WTC11 (cell line): ENCODE data around the gene SPEF1. TPM values are rescaled to one million over a fixed set of nuclear protein-coding genes. Genes with fewer than 3 reads are reported as not detected.

Source experiments
- ATAC-seq: fragments of 200-7000 bp; cut with Tn5 transposase; 2 replicates; pipeline ENCODE4 v1.10.0; 2021; ENCODE audit warnings: mild to moderate bottlenecking, moderate library complexity
- CTCF ChIA-PET: fragments of 300-600 bp; sonication (Branson Sonifier 250); formaldehyde crosslinking; loops from one replicate; lab custom pipeline; 2021; ENCODE audit warnings: antibody characterized with exemption; lab: Charles Lee
- POLR2A ChIA-PET: fragments of 350-600 bp; sonication (Branson Sonifier 250); formaldehyde crosslinking; loops from one replicate; lab custom pipeline; 2021; ENCODE audit warnings: antibody characterized with exemption; lab: Charles Lee
- DNase-seq: peaks from one replicate; pipeline ENCODE4 v3.0.0; 2021; ENCODE audit warnings: low spot score
- H3K27ac Mint-ChIP-seq: 2 replicates; pipeline ENCODE4 v1.8.0; 2021; ENCODE audit warnings: mixed read lengths
- H3K27me3 Mint-ChIP-seq: 2 replicates; pipeline ENCODE4 v1.8.0; 2021; ENCODE audit warnings: low read depth, mild to moderate bottlenecking, moderate library complexity, mixed read lengths
- H3K36me3 Mint-ChIP-seq: 2 replicates; pipeline ENCODE4 v1.8.0; 2021; ENCODE audit warnings: mixed read lengths
- H3K4me1 Mint-ChIP-seq: 2 replicates; pipeline ENCODE4 v1.8.0; 2022; ENCODE audit warnings: mixed read lengths
- H3K4me3 Mint-ChIP-seq: 2 replicates; pipeline ENCODE4 v1.8.0; 2021; ENCODE audit warnings: mild to moderate bottlenecking, moderate library complexity, mixed read lengths
- H3K9me3 Mint-ChIP-seq: 2 replicates; pipeline ENCODE4 v1.8.0; 2021; ENCODE audit warnings: mixed read lengths
- ATF1 ChIP-seq: sonication (generic); formaldehyde crosslinking; IDR thresholded peaks from 2 replicates; pipeline ENCODE4 v1.8.1; 2023; ENCODE audit warnings: mild to moderate bottlenecking, moderate library complexity, missing genetic modification reagents
- ATF3 ChIP-seq: sonication (generic); formaldehyde crosslinking; conservative IDR thresholded peaks from 2 replicates; pipeline ENCODE4 v1.8.1; 2022; ENCODE audit warnings: mild to moderate bottlenecking, missing genetic modification reagents
- CREB1 ChIP-seq: sonication (generic); formaldehyde crosslinking; IDR thresholded peaks from 2 replicates; pipeline ENCODE4 v1.8.0; 2023; ENCODE audit warnings: mild to moderate bottlenecking, missing genetic modification reagents
- GRHL2 ChIP-seq: fragments of 250-450 bp; sonication (Bioruptor Pico); IDR thresholded peaks from 2 replicates; pipeline ENCODE4 v1.8.0; 2022; ENCODE audit warnings: mild to moderate bottlenecking, moderate library complexity; ENCODE audit not compliant: insufficient replicate concordance, severe bottlenecking
- GTF2I ChIP-seq: fragments of 250-450 bp; sonication (Bioruptor Pico); conservative IDR thresholded peaks from 2 replicates; pipeline ENCODE4 v1.4.0; 2021; ENCODE audit warnings: mild to moderate bottlenecking
- HMGA2 ChIP-seq: fragments of 250-450 bp; sonication (Bioruptor Pico); IDR thresholded peaks from 2 replicates; pipeline ENCODE4 v1.4.0; 2021; ENCODE audit warnings: mild to moderate bottlenecking, moderate library complexity
- NR3C1 ChIP-seq: sonication (generic); formaldehyde crosslinking; conservative IDR thresholded peaks from 2 replicates; pipeline ENCODE4 v1.8.1; 2023; ENCODE audit warnings: low read depth, mild to moderate bottlenecking, missing genetic modification reagents
- OVOL2 ChIP-seq: fragments of 250-450 bp; sonication (Bioruptor Pico); IDR thresholded peaks from 2 replicates; pipeline ENCODE4 v1.9.0; 2021; ENCODE audit warnings: mild to moderate bottlenecking, borderline replicate concordance
- RELA ChIP-seq: sonication (generic); formaldehyde crosslinking; IDR thresholded peaks from 2 replicates; pipeline ENCODE4 v1.8.1; 2022; ENCODE audit warnings: missing genetic modification reagents, mild to moderate bottlenecking, borderline replicate concordance
- TP53 ChIP-seq: sonication (generic); formaldehyde crosslinking; IDR thresholded peaks from 2 replicates; pipeline ENCODE4 v1.8.1; 2023; ENCODE audit warnings: mild to moderate bottlenecking, missing genetic modification reagents
- ZBTB21 ChIP-seq: sonication (generic); formaldehyde crosslinking; IDR thresholded peaks from 2 replicates; pipeline ENCODE4 v1.8.1; 2023; ENCODE audit warnings: mild to moderate bottlenecking, missing genetic modification reagents, borderline replicate concordance
- ZMAT4 ChIP-seq: fragments of 250-450 bp; sonication (Bioruptor Pico); IDR thresholded peaks from 2 replicates; pipeline ENCODE4 v1.9.0; 2021; ENCODE audit warnings: mild to moderate bottlenecking
- ZNF138 ChIP-seq: sonication (generic); formaldehyde crosslinking; conservative IDR thresholded peaks from 2 replicates; pipeline ENCODE4 v1.8.1; 2022; ENCODE audit warnings: mild to moderate bottlenecking, moderate library complexity, missing genetic modification reagents
- ZNF219 ChIP-seq: sonication (generic); formaldehyde crosslinking; IDR thresholded peaks from 2 replicates; pipeline ENCODE4 v1.8.0; 2023; ENCODE audit warnings: missing genetic modification reagents, mild to moderate bottlenecking, borderline replicate concordance
- ZNF416 ChIP-seq: fragments of 250-450 bp; sonication (Bioruptor Pico); IDR thresholded peaks from 2 replicates; pipeline ENCODE4 v1.9.0; 2021; ENCODE audit warnings: mild to moderate bottlenecking, inconsistent platforms
- ZNF423 ChIP-seq: fragments of 250-450 bp; sonication (Bioruptor Pico); IDR thresholded peaks from 2 replicates; pipeline ENCODE4 v2.1.2; 2022; ENCODE audit warnings: mild to moderate bottlenecking, moderate library complexity
- ZNF512 ChIP-seq: sonication (generic); formaldehyde crosslinking; IDR thresholded peaks from 2 replicates; pipeline ENCODE4 v1.8.1; 2022; ENCODE audit warnings: missing genetic modification reagents, borderline replicate concordance
- total RNA-seq: library from RNA; stranded (reverse); gene quantifications from 3 replicates; pipeline ENCODE4 v1.2.3, GENCODE V29; 2021
- TF ChIP-seq, protein P1 (sequence below): fragments of 200-600 bp; IDR thresholded peaks from 2 replicates; pipeline ENCODE4 v1.8.0; 2022; ENCODE audit warnings: antibody characterized with exemption
- TF ChIP-seq, protein P2 (sequence below): fragments of 250-450 bp; sonication (Bioruptor Pico); IDR thresholded peaks from 2 replicates; pipeline ENCODE4 v2.1.2; 2022; ENCODE audit warnings: mild to moderate bottlenecking, moderate library complexity
- TF ChIP-seq, protein P3 (sequence below): sonication (generic); formaldehyde crosslinking; IDR thresholded peaks from 2 replicates; pipeline ENCODE4 v1.8.1; 2023; ENCODE audit warnings: mild to moderate bottlenecking, missing genetic modification reagents, moderate library complexity
- TF ChIP-seq, protein P4 (sequence below): sonication (generic); formaldehyde crosslinking; conservative IDR thresholded peaks from 2 replicates; pipeline ENCODE4 v1.8.1; 2023; ENCODE audit warnings: mild to moderate bottlenecking, low read depth, missing genetic modification reagents, moderate library complexity
- TF ChIP-seq, protein P5 (sequence below): sonication (generic); formaldehyde crosslinking; IDR thresholded peaks from 2 replicates; pipeline ENCODE4 v1.8.1; 2022; ENCODE audit warnings: mild to moderate bottlenecking, moderate library complexity, missing genetic modification reagents

SPEF1 gene
- total RNA-seq, 1 experiment from 2014 or later: 0.72 TPM

DNA sequence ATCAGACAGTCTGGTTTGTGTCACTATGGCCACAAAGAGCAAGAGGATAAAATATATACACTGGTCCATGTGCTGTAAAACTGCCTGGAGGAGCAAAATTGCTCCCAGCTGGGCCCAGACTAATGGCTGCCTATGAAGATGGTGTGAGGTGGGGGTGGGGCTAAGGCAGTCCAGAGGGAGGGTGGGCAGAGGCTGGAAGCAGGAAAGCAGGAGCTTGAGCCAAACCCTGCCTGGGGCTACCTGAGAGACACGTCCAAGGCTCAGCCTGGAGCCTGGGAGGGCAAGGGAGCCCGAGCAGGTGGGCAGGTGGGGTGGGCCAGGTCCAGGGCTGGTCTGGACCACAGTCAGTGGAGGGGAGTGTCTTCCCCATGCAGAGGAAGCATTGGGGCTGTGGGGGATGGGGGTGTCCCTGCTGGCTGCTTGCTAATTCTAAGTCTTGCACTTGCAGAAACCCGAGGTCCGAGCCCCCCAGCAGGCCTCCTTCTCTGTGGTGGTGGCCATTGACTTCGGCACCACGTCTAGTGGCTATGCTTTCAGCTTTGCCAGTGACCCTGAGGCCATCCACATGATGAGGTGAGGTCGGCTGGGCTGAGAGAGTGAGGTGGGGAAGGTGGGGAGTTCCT lies 39.3 kb downstream of the SPEF1 start:
- DNase-seq: no peak

DNA sequence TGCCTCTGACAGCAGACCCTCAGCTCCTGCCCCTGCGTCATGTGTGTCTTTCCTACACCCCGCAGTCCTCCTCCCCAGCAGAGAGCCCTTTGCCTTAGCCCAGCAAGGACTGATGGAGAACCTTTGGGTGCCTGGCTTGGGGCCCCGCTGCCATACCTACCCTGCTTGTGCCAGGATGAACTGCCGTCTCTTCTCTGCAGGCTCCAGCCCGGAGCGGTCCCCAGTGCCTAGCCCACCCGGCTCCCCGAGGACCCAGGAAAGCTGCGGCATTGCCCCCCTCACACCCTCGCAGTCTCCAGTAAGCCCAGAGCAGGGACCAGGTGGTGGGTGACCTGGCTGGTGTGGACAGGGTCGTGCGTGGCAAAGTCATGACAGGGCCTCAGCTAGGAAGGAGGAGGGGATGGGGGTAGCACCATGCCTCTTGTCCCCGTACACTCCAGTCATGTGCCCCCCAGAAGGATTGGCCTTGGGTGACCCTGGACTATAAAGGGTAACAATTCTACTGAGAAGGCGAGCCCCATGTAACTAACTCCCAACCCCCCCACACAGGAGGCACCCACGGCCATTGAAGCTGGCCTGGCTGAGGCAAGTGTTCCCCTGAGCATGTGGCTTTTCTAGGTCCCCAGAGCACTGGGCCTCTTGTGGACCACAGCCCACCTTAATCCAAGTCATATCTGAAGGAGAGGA lies 40.5 kb downstream of the SPEF1 start:
- ChIA-PET CTCF (interaction anchor here (0.5 to 3.7 kb wide), 17 partner anchors 9 to 139 kb away, joined by 3 to 47 read pairs (median 5); partner anchors contain the start of genes ADISSP, AP5S1 and HSPA12B), POLR2A (no interaction called here)
- no peaks in the 10 kb centered on the region for H3K9me3 Mint-ChIP-seq
- no peaks in the 10 kb centered on the region for H3K36me3 Mint-ChIP-seq
- ATAC-seq: no peak
- peaks cover 7% of the 10 kb centered on the region for H3K27me3 Mint-ChIP-seq
- no peak overlapping the region for H3K4me3 Mint-ChIP-seq
- peaks cover 33% of the 10 kb centered on the region for H3K4me1 Mint-ChIP-seq
- DNase-seq: no peak
- H3K27ac Mint-ChIP-seq: peak overlapping the region; percentile 79; the same call in 1 of the 2 replicates
- TF ChIP-seq, protein P1, sequence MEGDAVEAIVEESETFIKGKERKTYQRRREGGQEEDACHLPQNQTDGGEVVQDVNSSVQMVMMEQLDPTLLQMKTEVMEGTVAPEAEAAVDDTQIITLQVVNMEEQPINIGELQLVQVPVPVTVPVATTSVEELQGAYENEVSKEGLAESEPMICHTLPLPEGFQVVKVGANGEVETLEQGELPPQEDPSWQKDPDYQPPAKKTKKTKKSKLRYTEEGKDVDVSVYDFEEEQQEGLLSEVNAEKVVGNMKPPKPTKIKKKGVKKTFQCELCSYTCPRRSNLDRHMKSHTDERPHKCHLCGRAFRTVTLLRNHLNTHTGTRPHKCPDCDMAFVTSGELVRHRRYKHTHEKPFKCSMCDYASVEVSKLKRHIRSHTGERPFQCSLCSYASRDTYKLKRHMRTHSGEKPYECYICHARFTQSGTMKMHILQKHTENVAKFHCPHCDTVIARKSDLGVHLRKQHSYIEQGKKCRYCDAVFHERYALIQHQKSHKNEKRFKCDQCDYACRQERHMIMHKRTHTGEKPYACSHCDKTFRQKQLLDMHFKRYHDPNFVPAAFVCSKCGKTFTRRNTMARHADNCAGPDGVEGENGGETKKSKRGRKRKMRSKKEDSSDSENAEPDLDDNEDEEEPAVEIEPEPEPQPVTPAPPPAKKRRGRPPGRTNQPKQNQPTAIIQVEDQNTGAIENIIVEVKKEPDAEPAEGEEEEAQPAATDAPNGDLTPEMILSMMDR: no peak
- TF ChIP-seq ZBTB21 (no peak), GTF2I (CRISPR knock-in tag) (no peak), ATF3 (no peak), ATF1 (CRISPR knock-in tag) (no peak)
- TF ChIP-seq, protein P2, sequence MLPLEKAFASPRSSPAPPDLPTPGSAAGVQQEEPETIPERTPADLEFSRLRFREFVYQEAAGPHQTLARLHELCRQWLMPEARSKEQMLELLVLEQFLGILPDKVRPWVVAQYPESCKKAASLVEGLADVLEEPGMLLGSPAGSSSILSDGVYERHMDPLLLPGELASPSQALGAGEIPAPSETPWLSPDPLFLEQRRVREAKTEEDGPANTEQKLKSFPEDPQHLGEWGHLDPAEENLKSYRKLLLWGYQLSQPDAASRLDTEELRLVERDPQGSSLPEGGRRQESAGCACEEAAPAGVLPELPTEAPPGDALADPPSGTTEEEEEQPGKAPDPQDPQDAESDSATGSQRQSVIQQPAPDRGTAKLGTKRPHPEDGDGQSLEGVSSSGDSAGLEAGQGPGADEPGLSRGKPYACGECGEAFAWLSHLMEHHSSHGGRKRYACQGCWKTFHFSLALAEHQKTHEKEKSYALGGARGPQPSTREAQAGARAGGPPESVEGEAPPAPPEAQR (CRISPR knock-in tag): no peak
- TF ChIP-seq, protein P3, sequence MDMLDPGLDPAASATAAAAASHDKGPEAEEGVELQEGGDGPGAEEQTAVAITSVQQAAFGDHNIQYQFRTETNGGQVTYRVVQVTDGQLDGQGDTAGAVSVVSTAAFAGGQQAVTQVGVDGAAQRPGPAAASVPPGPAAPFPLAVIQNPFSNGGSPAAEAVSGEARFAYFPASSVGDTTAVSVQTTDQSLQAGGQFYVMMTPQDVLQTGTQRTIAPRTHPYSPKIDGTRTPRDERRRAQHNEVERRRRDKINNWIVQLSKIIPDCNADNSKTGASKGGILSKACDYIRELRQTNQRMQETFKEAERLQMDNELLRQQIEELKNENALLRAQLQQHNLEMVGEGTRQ (CRISPR knock-in tag): no peak

More for the DNA sequence above, 39.3 kb downstream of the SPEF1 start:
- no peak for ATAC-seq
- H3K9me3 Mint-ChIP-seq: no peaks in the 10 kb centered on the region
- H3K36me3 Mint-ChIP-seq: no peaks in the 10 kb centered on the region
- peaks cover 19% of the 10 kb centered on the region for H3K27me3 Mint-ChIP-seq
- ChIA-PET POLR2A (no interaction called here), CTCF (interaction anchor here (1.0 to 3.7 kb wide), 8 partner anchors 8 to 65 kb away, joined by 3 to 47 read pairs (median 7); partner anchors contain the start of genes ADISSP and HSPA12B)
- no peak overlapping the region; the same call in 1 of the 2 replicates for H3K27ac Mint-ChIP-seq
- peaks cover 36% of the 10 kb centered on the region for H3K4me1 Mint-ChIP-seq
- no peak overlapping the region for H3K4me3 Mint-ChIP-seq
- TF ChIP-seq NR3C1 (CRISPR knock-in tag) (no peak), HMGA2 (CRISPR knock-in tag) (no peak), ZNF423 (CRISPR knock-in tag) (no peak), OVOL2 (no peak), ATF3 (no peak), ZNF512 (CRISPR knock-in tag) (no peak), ZNF138 (CRISPR knock-in tag) (no peak), CREB1 (CRISPR knock-in tag) (no peak), ZNF219 (CRISPR knock-in tag) (no peak), GRHL2 (no peak), ZNF416 (CRISPR knock-in tag) (no peak), TP53 (CRISPR knock-in tag) (no peak), ZMAT4 (CRISPR knock-in tag) (no peak), RELA (CRISPR knock-in tag) (no peak)
- TF ChIP-seq, protein P4, sequence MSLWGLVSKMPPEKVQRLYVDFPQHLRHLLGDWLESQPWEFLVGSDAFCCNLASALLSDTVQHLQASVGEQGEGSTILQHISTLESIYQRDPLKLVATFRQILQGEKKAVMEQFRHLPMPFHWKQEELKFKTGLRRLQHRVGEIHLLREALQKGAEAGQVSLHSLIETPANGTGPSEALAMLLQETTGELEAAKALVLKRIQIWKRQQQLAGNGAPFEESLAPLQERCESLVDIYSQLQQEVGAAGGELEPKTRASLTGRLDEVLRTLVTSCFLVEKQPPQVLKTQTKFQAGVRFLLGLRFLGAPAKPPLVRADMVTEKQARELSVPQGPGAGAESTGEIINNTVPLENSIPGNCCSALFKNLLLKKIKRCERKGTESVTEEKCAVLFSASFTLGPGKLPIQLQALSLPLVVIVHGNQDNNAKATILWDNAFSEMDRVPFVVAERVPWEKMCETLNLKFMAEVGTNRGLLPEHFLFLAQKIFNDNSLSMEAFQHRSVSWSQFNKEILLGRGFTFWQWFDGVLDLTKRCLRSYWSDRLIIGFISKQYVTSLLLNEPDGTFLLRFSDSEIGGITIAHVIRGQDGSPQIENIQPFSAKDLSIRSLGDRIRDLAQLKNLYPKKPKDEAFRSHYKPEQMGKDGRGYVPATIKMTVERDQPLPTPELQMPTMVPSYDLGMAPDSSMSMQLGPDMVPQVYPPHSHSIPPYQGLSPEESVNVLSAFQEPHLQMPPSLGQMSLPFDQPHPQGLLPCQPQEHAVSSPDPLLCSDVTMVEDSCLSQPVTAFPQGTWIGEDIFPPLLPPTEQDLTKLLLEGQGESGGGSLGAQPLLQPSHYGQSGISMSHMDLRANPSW (CRISPR knock-in tag): no peak
- TF ChIP-seq, protein P5, sequence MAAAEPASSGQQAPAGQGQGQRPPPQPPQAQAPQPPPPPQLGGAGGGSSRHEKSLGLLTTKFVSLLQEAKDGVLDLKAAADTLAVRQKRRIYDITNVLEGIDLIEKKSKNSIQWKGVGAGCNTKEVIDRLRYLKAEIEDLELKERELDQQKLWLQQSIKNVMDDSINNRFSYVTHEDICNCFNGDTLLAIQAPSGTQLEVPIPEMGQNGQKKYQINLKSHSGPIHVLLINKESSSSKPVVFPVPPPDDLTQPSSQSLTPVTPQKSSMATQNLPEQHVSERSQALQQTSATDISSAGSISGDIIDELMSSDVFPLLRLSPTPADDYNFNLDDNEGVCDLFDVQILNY: no peak
- TF ChIP-seq, protein P3 (CRISPR knock-in tag): no peak
